BLaER1 treated with 17β-estradiol and CSF1 and Interleukin-3, amounts not matched to agents 10 nM and 100 nM (cell line): ENCODE measurements around the gene IL4.

ENCODE experiments used
- H3K27ac ChIP-seq, 11 experiments: shearing (Covaris generic); formaldehyde crosslinking; 2 replicates each; pipeline ENCODE4 v1.8.1; 2022
- H3K27me3 ChIP-seq, 11 experiments: shearing (Covaris generic); formaldehyde crosslinking; 2 replicates each; pipeline ENCODE4 v1.8.1; 2022
- H3K36me3 ChIP-seq, 11 experiments: shearing (Covaris generic); formaldehyde crosslinking; 2 replicates each; pipeline ENCODE4 v1.8.1; 2022
- H3K4me1 ChIP-seq, 10 experiments: shearing (Covaris generic); formaldehyde crosslinking; 2 replicates each; pipeline ENCODE4 v1.8.1; 2022
- H3K4me2 ChIP-seq, 11 experiments: shearing (Covaris generic); formaldehyde crosslinking; 2 replicates each; pipeline ENCODE4 v1.8.1; 2022
- H3K4me3 ChIP-seq, 10 experiments: shearing (Covaris generic); formaldehyde crosslinking; 2 replicates each; pipeline ENCODE4 v1.8.1; 2022
- H3K9ac ChIP-seq, 11 experiments: shearing (Covaris generic); formaldehyde crosslinking; 2 replicates each; pipeline ENCODE4 v1.8.1; 2022
- H3K9me3 ChIP-seq, 11 experiments: shearing (Covaris generic); formaldehyde crosslinking; replicated peaks in 1 of 11; 2 replicates each; pipeline ENCODE4 v1.8.1; 2022
- H4K20me1 ChIP-seq, 11 experiments: shearing (Covaris generic); formaldehyde crosslinking; 2 replicates each; pipeline ENCODE4 v1.8.1; 2022
- Cebpa-rat ChIP-seq, 11 experiments: shearing (Covaris generic); IDR thresholded peaks; 2 replicates each; pipeline ENCODE4 v1.8.1; 2022

IL4 gene

DNA sequence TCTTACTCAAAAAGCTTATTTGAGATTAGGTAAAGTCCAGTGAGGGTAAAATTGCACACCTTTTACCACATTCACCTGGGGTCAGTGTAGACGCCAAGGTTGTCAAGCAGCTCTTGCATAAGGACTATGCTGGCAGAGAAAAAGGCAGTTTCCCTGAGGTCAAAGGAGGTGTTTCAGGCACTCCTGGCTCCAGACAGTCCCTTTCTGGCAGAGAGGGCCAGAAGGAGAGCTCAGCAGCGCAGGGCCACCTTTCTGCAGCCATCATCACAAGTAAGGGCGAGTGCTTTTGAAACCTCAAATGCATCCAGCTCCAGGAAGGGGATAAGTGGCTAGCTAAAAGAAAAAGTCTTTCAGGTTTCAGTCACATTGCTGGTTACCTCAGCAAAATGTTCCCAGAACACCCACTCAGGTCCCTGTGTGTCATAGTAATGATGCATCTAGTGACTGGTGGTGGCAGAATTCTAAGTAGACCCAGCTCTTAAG lies 32.5 kb upstream of the IL4 start:
- Histone ChIP-seq H3K27ac (no peak overlapping the region), H3K27me3 (no peaks in the 10 kb centered on the region), H3K36me3 (peaks cover 47 to 78% (median 58%) of the 10 kb centered on the region in 11 experiments), H3K9ac (no peak overlapping the region), H4K20me1 (no peaks in the 10 kb centered on the region), H3K4me2 (peak overlapping the region in 3 of 11 experiments; percentile 59 to 68 (median 62); a peak in 2 of 22 replicates), H3K4me3 (no peak overlapping the region), H3K9me3 (0 out of 22 replicates have a peak, but pooled peaks cover 0 to under 1% (median 0%) of the 10 kb centered on the region in 11 experiments), H3K4me1 (peaks cover 0 to 34% (median 25%) of the 10 kb centered on the region in 10 experiments; a peak in 18 of 20 replicates)
- TF ChIP-seq Cebpa-rat (IDR thresholded peaks at IDR 0.05), result no peak

DNA sequence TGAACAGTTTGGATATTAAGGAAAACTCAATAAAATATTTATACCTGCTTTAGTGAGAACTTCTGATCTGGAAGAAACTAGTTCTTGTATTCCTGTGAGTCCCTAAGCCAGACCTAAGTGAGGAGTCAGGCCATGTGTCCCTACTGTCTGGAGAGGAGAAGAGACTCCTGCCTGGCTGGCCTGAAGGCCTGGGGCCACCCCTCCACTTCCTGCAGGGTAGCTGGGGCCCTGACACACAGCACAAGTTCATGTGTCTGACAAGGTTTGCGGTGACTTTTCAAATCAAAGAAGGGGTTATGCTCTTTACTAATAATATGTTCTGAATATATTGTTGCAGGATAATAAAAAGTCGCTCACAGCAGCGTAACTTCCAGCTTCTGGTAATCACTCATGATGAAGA lies 31.9 kb upstream of the IL4 start:
- H4K20me1 ChIP-seq, result no peaks in the 10 kb centered on the region
- H3K4me3 ChIP-seq, result no peak overlapping the region
- H3K9ac ChIP-seq, result no peak overlapping the region
- no peak overlapping the region for H3K4me2 ChIP-seq
- peaks cover 47 to 73% (median 53%) of the 10 kb centered on the region in 11 experiments for H3K36me3 ChIP-seq
- no peaks in the 10 kb centered on the region for H3K27me3 ChIP-seq
- H3K4me1 ChIP-seq, result peaks cover 0 to 34% (median 25%) of the 10 kb centered on the region in 10 experiments; a peak in 18 of 20 replicates
- TF ChIP-seq Cebpa-rat (IDR thresholded peaks at IDR 0.05), result no peak
- H3K9me3 ChIP-seq, result peaks cover 0 to 6% (median 0%) of the 10 kb centered on the region in 11 experiments; a peak in 4 of 22 replicates
- no peak overlapping the region for H3K27ac ChIP-seq

DNA sequence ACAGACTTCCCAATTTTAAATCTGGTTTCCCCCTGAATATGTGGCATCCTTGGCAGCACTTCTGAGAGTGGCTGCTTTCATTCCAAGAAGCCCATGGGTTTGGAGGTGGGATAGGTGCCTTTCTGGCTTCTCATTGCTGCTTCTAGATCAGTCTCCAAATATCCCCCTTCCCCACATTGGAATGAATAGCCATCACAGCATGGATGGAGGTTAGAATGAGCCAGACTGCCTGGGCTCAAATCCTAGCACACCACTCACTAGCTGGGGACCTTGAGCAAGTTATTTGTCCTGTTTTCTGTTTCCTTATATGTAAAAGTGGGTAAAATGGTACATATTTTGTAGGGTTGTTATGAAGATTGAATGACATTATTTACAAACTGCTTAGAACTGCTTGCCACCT lies 29.6 kb upstream of the IL4 start:
- Histone ChIP-seq H3K4me2 (no peak overlapping the region), H4K20me1 (no peaks in the 10 kb centered on the region), H3K4me1 (peaks cover 0 to 23% (median 16%) of the 10 kb centered on the region in 10 experiments; a peak in 18 of 20 replicates), H3K36me3 (peaks cover 25 to 51% (median 31%) of the 10 kb centered on the region in 11 experiments), H3K9me3 (peaks cover 10 to 27% (median 20%) of the 10 kb centered on the region in 11 experiments; a peak in 20 of 22 replicates), H3K4me3 (no peak overlapping the region), H3K27me3 (no peaks in the 10 kb centered on the region), H3K9ac (no peak overlapping the region), H3K27ac (no peak overlapping the region)
- TF ChIP-seq Cebpa-rat (IDR thresholded peaks at IDR 0.05), result no peak

DNA sequence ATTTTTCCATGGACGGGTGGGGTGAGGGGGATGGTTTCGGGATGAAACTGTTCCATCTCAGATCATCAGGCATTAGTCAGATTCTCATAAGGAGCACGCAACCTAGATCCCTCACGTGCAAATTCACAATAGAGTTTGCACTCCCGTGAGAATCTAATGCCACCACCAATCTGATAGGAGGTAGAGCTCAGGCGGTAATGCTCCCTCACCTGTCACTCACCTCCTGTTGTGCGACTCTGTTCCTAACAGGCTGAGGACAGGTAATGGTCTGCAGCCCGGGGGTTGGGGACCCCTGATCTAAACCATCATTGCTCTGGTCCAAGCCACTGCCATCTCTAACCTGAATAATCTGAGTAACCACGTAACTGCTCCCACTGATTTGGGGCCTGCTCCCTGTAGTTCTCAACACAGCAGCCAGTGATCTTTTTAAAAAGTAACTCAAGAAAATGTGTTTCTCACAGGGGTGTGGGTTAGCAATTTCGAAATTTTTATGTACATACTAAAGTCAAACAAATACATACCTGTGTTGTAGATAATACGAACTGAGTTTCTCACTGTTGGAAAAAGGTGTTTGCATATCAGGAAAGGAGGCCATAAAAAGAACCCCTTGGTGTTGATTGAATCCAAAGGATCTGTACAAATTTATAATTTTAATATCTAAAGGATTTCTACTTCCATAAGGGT lies 27.1 kb upstream of the IL4 start:
- no peaks in the 10 kb centered on the region for H4K20me1 ChIP-seq
- H3K4me3 ChIP-seq, result no peak overlapping the region
- peaks cover 10 to 27% (median 21%) of the 10 kb centered on the region in 11 experiments; a peak in 20 of 22 replicates for H3K9me3 ChIP-seq
- no peak overlapping the region for H3K9ac ChIP-seq
- TF ChIP-seq Cebpa-rat (IDR thresholded peaks at IDR 0.05), result no peak
- H3K4me1 ChIP-seq, result no peaks in the 10 kb centered on the region
- no peak overlapping the region for H3K4me2 ChIP-seq
- H3K36me3 ChIP-seq, result peaks cover 11 to 26% (median 16%) of the 10 kb centered on the region in 11 experiments
- no peak overlapping the region for H3K27ac ChIP-seq
- H3K27me3 ChIP-seq, result no peaks in the 10 kb centered on the region

DNA sequence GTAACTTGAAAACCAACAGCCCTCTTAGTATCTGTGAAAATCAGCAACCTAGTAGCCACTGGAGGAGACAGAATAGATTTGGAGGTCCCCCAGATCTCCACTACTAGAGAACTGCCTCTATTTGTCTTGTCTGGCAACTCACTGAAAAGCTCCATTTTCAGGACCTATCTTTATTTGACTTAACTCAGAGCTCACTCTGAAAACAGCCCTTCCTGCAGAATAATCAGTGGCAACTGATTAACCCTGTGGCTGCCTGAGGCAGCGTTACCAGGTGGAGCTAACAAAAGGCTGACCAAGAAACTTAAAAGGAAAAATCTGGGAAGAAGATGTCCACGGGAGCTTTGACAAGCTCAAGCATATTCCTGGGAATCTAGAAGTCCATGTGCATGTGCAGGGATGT lies 26.3 kb upstream of the IL4 start:
- H3K27me3 ChIP-seq, result no peaks in the 10 kb centered on the region
- TF ChIP-seq Cebpa-rat (IDR thresholded peaks at IDR 0.05), result no peak

DNA sequence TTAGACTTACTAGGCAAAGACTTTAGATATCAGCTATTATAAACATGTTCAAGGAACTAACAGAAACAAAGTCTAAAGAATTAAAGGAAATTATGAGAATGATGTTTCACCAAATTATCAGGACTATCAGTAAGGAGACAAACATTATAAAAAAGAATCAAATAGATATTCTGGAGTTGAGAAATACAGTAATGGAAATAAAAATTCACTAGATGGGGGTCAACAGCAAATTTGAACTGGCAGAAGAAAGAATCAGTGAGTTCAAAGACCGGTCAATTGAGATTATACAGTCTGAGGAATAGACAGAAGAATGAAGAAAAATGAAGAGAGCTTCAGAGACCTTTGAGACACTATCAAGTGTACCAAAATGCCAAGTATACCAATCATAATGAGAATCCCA lies 25.4 kb upstream of the IL4 start:
- no peak overlapping the region for H3K4me3 ChIP-seq
- peaks cover 0 to 5% (median under 1%) of the 10 kb centered on the region in 11 experiments; a peak in 11 of 22 replicates for H3K27me3 ChIP-seq
- H3K4me2 ChIP-seq, result no peak overlapping the region
- H3K4me1 ChIP-seq, result no peaks in the 10 kb centered on the region
- no peak overlapping the region for H3K9ac ChIP-seq
- peaks cover 10 to 27% (median 21%) of the 10 kb centered on the region in 11 experiments; a peak in 20 of 22 replicates for H3K9me3 ChIP-seq
- no peak overlapping the region for H3K27ac ChIP-seq
- H3K36me3 ChIP-seq, result peaks cover 0 to 10% (median under 1%) of the 10 kb centered on the region in 11 experiments; a peak in 9 of 22 replicates
- TF ChIP-seq Cebpa-rat (IDR thresholded peaks at IDR 0.05), result no peak
- H4K20me1 ChIP-seq, result no peaks in the 10 kb centered on the region

More for the DNA sequence above, 26.3 kb upstream of the IL4 start:
- H3K4me1 ChIP-seq, result no peaks in the 10 kb centered on the region
- no peaks in the 10 kb centered on the region for H4K20me1 ChIP-seq
- H3K4me2 ChIP-seq, result no peak overlapping the region
- H3K9me3 ChIP-seq, result peaks cover 10 to 27% (median 21%) of the 10 kb centered on the region in 11 experiments; a peak in 20 of 22 replicates
- peaks cover 8 to 19% (median 9%) of the 10 kb centered on the region in 11 experiments; a peak in 21 of 22 replicates for H3K36me3 ChIP-seq
- no peak overlapping the region for H3K27ac ChIP-seq
- no peak overlapping the region for H3K4me3 ChIP-seq
- no peak overlapping the region for H3K9ac ChIP-seq

DNA sequence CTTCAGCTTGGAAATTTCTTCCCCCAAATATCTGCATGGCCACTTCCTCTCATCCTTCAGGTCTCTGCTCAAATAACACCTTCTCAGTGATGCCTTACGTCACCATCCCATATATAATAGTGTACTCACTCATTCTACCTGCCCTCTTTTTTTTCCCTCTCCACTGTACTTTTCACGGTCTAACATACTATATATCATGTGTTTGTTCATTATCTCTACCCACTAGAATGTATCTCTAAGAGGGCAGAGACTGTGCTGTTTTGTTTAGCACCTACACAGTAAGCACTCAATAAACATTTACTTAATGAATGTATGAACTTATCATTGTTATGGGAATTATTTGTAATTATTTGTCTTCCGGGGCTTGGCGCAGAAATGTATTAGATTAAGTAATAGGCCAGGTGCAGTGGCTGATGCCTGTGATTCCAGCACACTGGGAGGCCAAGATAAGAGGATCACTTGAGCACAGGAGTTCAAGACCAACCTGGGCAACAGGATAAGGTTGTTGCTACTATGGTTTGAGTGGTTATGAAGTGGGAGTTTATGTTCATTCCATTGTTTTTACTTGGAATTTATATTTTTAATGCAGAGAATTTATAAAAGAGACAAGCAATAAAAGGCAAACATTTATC lies 21.8 kb upstream of the IL4 start:
- H4K20me1 ChIP-seq, result peaks cover 0 to 5% (median 0%) of the 10 kb centered on the region in 11 experiments; a peak in 2 of 22 replicates
- no peak for TF ChIP-seq Cebpa-rat (IDR thresholded peaks at IDR 0.05)
- H3K27ac ChIP-seq, result no peak overlapping the region
- no peak overlapping the region for H3K4me2 ChIP-seq
- no peaks in the 10 kb centered on the region; a peak in 1 of 22 replicates for H3K36me3 ChIP-seq
- H3K4me1 ChIP-seq, result peaks cover 9 to 11% (median 9%) of the 10 kb centered on the region in 10 experiments; a peak in 16 of 20 replicates
- no peak overlapping the region for H3K9ac ChIP-seq
- H3K27me3 ChIP-seq, result peaks cover 31 to 41% (median 37%) of the 10 kb centered on the region in 11 experiments
- H3K9me3 ChIP-seq, result peaks cover 10 to 35% (median 28%) of the 10 kb centered on the region in 11 experiments
- H3K4me3 ChIP-seq, result no peak overlapping the region

DNA sequence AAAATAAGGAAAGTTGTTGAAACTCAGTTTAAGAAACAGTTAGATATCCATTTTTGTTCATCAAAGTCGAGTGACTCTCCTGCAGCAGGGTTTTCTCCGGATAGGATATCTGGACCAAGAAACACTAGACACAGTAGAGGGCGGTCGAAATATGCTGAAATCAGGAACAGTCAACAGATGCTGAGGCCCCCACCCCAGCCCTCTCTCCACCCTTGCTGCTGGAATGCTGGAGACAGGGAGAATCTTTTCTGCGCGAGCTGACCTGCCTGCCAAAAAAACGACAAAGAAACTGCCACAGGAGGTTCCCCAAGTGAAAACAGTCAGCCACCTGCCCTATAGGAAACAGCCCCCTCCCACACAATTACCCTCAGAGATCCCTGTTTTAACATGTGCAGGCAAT lies 20.1 kb upstream of the IL4 start:
- peaks cover 0 to 19% (median 12%) of the 10 kb centered on the region in 11 experiments; a peak in 16 of 22 replicates for H3K9me3 ChIP-seq
- no peak for TF ChIP-seq Cebpa-rat (IDR thresholded peaks at IDR 0.05)
- H3K4me2 ChIP-seq, result no peak overlapping the region
- H3K27me3 ChIP-seq, result peaks cover 40 to 55% (median 51%) of the 10 kb centered on the region in 11 experiments
- no peak overlapping the region for H3K27ac ChIP-seq
- H3K4me1 ChIP-seq, result peaks cover 9 to 11% (median 9%) of the 10 kb centered on the region in 10 experiments; a peak in 16 of 20 replicates
- no peak overlapping the region for H3K4me3 ChIP-seq
- H3K9ac ChIP-seq, result no peak overlapping the region
- peaks cover 0 to 5% (median 0%) of the 10 kb centered on the region in 11 experiments; a peak in 2 of 22 replicates for H4K20me1 ChIP-seq
- H3K36me3 ChIP-seq, result no peaks in the 10 kb centered on the region
